NCI-H2196 treated with DMSO at 0.1 percent for 48 hours (cell line): ENCODE results near the gene LIPT2.
A peak's percentile ranks its signal among the peaks of the same experiment; 100 is the strongest.
"Not testable (repeated sequence)": the region's sequence is repeated elsewhere in the genome, so short reads cannot be mapped to it uniquely, and the experiment has no call there.

Experiments used
- DNase-seq: peaks from one replicate; lab custom pipeline; 2025; ENCODE audit not compliant: unreplicated experiment; lab: John Stamatoyannopoulos, UW

The LIPT2 gene

DNA sequence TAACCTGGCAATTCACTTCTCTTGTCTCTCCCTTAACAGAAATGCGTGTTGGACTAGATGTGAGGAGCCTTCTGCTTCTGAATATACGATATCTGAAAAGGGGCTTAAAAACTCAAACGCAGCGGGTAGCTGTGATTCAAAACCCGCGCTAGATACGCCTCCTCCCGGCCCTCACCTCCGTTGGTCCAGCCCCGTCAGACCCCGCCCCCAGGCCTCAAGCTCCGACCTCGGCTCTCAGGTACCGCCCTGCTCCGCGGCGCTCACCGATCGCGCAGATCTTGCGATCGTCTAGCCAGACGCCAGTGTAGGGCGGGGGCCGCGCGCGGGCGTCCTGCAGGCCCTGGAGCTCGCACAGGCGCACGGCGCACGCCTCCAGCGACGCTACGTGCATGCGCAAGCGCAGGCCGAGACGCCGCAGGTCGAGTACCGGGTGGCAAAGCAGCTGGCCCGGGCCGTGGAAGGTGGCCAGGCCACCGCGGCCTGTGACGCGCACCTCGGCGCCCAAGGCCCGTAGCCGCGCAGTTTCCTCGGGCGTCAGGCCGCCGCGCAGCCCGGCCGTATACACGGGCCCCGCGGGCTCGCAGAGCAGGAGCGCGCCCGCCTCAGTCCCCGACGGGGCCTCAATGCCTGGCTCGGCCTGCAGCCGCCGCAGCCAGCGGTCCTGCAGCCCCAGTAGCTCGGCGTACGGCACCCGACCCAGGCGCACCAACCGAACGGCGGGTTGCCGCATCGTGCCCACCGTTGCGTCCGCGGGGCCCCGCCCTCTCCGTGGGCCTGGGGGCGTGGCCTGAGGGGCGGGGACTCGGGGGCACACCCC, at the start of gene LIPT2:
Gene LIPT2, minus strand, starts transcription at position 751 of the 817 bp plus-strand sequence. Its CDS starts 21 bp downstream, at position 730.
- peak; percentile 96 for DNase-seq

DNA sequence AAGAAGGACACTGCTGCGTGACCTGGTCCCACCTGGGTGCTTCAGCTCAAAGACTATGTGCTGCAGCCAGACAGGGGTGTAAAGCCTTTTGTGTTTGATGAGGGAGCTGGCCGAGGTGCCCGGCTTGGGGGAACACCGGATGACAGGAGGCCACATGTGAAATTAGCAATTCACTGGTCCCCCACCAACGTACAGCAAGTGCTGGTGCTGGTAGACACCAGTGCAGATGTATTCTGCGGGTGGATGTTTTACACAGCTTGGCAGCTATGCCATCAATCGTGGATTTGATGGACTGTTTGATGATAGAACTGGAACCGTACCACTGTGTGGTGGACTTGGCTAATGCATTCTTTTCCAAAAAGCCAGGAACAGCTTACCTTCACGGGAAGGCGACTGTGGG, 47.9 kb upstream of the LIPT2 start:
- DNase-seq = no peak

DNA sequence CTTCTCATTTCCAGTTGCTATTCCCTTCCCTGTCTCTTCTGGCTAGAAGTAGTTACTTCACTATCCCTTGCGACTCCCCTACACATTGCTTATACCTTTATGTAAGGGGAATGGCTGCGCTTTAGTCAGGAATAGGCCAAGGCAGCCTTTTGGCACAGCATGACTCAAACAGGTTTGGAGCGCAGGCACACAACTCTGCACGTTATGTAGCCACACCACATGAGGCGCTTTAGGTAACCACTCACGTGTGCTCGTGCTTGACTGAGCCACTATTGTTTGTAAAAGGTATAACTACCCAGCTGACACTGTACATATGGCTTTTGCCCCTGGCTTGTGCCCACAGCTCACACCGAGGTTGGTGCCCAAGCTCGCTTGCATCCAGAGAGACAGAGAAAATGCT, 46.7 kb upstream of the LIPT2 start:
- DNase-seq = no peak

DNA sequence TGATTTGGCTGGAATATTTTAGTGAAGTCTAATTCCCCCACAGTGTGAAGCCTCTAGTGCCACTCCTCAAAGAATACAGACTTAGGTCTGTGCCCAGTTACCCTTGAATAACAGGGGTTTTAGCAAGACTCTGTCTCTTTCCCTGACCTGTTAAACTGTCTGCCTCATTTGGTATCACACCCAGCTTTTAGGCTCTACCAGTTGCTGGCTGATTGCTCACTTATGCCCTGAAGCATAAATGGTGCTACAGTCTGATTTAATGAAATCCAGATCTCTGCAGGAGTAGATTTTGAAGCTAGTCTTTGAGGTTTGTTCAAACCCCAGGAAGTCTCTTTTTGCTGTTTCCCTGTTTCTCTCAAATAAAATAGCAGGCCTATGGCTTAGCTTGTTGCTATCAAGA, 45.2 kb upstream of the LIPT2 start:
- no peak for DNase-seq

DNA sequence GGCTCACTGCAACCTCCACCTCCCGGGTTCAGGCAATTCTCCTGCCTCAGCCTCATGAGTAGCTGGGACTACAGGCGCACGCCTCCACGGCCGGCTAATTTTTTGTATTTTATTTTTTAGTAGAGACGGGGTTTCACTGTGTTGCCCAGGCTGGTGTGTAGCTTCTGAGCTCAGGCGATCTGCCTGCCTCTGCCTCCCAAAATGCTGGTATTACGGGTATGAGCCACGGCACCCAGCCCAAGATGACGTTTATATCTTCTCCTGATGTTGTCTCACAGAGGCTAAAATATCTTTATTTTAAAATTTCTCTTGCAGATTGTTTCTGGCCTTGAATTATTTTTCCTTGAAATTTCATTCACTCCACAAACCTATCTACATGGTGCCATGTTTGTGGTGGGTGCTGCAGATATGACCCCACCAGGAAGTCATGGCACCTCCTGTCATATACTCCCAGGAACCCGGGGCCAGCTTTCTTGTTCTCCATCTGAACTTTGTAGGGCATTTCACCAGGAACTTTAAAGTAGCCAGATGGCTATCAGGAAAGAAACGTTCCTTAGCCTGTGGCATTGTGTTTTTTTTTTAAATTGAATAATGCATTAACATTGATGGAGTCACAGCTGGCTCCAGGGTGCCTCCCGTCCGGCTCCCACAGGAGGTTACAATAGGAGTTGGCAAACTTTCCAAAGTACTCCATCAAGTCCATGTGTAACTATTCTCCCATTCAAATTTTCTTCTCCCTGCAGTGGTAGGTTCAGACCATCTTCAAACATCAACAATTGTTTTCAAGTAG, 42.0 kb upstream of the LIPT2 start:
- no peak for DNase-seq

DNA sequence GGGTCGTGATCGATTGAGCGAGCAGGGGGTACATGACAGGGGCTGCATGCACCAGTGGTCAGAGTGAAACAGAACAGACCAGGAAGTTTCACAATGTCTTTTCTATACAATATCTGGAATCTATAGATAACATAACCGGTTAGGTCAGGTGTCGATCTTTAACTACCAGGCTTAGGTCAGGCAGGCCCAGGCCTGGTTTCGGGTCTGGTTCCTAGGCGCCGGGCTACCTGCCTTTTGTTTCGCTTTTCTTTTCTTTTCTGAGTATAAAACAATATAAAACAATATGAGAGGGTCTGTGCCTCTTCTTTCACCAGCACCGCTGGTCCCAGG, 41.4 kb upstream of the LIPT2 start:
- DNase-seq = not testable (repeated sequence)

DNA sequence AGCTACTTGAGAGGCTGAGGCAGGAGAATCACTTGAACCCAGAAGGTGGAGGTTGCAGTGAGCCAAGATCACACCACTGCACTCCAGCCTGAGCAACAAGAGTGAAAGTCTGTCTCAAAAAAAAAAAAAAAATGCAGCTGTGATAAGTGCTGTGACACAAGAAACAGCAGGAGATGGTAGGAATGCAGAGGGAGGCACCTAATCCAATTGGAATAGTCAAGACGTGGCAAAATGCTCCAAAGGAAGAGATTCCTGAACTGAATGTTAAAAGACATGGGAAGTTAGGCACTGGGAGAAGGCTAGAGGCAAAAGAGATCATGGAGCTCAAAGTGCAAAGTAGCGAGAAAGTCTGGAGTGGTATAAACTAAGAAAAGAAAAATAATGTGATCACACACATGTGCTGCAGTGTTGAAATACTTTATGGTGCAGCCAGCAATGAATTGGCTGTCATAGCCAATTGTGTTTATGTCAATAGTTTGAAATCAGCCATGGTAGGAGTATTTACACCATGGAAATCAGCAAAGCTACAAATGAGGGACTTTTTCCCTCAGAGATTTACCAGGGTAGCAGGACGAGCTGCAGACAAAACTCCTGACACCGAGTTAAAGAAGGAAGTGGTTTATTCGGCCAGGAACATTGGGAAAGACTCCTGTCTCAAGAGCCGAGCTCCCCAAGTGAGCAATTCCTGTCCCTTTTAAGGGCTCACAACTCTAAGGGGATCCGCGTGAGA, 40.9 kb upstream of the LIPT2 start:
- no peak for DNase-seq

DNA sequence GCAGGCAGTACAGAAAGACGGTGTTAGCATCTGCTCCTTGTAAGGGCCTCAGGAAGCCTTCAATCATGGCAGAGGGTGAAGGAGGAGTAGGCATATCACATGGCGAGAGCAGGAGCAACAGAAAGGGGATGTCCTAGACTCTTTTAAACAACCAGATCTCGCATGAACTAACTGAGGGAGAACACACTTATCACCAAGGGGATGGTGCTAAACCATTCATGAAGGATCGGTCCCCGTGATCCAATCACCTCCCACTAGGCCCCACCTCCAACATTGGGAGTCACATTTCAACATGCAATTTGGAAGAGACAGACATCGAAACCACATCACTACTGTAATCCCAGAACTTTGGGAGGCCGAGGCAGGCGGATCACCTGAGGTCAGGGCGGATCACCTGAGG, 39.9 kb upstream of the LIPT2 start:
- no peak for DNase-seq

DNA sequence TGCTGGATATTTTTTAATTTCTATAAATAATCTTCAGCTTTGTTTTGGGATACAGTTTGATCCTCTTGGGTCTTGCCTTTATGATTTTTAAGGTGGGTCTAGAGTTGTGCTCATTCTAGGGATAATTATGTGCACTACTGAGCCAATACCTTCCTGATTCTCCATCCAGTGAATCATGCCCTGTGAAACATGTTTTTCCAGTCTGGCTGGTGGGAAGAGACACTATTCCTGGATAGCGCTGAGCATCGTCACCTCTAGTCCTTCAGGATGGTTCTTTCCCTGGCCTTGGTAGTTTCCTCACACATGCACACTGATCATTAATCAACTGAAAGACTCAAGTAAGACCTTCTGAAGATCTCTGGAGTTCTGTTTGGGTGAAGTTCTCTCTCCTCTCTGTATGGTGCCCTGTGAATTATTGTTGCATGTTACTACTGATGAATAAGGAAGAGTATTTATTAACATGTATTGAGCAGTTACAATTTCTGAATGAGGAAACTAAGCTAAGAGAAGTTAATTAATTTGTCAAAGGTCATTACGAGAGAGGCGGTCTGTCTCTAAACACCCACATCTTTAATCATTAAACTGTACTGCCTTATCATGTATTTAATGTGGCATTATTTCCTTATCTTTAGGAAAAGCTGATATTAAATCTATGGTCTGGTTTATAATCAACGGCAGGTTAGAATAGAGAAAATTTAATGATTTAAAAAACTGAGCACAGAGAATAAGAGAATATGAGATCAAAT, 39.1 kb upstream of the LIPT2 start:
- DNase-seq = no peak

DNA sequence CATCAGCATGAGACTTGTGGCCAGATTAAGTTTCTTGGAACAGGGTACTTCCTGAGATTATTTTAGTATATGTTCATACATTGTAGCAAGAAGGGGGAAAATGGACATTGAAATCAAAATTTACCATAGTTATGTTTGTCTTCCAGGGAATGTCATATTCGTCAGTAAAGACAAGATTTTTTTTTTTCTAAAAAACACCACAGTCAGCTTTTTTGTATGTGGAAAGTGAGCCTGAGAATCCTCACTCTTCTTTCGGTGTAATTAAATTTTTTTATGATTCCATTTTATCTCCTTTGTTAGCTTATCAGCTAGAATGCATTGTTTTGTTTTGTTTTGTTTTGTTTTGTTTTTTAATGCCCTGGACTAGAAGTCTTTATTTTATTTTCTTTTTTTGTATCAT, 31.5 kb upstream of the LIPT2 start:
- DNase-seq = no peak

DNA sequence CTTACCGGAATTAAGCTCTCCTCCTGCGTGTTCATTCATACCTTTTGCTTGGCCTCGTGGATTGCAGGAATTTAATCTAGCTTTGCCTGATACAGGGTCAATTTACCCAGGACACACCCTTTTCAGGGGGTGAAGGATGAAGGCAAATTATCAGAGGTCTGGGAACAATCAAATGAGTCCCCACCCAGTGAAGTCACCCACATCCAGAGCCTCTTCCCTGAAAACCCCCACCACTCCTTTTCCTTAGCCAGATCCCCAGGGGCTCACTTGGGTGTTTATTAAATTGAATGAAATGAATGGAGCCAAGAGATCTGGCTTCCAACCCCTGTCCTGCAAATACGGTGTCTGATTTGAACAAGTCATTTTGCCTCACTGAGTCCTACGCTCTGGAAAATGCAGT, 31.0 kb upstream of the LIPT2 start:
- DNase-seq = no peak

DNA sequence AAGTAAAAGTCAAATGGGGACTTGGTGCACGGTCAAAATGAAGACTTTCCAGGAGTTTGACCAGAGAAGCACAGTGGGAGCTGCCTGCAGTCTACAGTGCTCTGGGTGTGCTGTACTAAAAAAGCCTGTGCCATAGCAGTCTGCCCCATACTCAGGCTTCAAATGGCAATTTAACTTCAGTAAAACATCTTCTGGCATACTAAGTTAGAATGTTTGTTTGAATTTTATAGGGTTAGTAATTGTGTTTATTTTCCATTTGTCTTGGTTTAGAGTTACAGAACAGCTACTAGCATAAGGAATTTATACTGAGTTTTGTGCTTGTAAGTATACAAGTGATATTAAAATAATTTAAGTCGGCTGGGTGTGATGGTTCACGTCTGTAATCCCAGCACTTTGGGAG, 29.3 kb upstream of the LIPT2 start:
- no peak for DNase-seq

DNA sequence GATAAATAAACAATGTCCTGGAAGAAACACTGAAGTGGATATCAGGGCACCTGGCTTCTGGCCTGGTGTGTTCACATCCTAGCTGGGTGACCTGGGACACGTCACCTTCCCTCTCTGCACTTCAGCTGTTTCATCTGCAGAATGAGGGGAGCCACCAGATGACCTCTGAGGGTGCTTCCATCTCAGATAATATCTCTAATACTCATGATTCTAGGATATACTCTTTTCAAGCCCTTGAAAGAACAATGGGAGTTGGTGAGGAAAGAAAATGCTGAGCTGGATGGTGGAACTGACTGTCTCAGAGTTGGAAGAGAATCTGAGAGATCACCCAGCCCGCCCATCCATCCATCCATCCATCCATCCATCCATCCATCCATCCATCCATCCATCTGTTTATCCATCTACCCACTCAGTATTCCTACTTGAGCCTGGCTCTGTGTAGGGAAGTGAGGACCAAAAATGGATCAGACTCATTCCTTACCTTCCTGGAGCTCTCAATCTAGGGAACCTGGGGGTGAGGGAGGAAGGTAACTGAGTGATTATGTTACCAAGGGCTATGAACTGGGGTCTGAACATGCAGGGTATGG, 28.2 kb upstream of the LIPT2 start:
- no peak for DNase-seq

DNA sequence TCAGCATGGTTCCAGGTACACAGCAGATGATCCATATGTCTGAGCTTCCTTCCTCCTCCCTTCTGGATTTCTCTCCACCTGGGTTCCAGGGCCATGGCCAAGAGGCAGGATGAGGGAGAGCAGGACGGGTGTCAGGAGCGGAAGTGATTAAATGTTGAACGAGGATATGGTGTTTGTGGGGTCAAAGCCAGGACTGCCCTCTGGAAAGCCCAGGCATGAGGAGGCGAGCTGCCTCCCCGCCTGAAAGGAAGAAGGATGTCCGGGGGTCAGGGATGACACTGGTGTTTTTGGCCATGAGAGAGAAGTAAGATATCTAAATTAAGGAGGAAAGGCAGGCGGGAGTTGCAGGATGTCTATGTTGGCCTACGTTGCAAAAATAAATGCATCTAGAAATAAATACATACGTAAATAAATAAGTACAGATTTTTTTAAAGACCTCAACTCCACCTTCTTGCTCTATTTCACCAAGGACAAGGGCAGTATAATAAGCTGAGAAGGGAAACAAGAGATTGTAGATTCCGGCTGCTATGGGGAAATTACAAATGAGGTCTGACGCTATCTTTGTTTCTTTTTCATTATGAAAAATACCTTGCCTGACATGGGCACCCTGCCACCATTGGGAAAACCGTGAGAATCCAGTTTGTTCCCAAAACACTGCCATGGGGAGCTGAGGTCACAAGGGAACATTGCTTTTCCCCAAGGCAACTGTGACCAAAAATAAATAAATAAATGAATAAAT, 27.6 kb upstream of the LIPT2 start:
- no peak for DNase-seq

DNA sequence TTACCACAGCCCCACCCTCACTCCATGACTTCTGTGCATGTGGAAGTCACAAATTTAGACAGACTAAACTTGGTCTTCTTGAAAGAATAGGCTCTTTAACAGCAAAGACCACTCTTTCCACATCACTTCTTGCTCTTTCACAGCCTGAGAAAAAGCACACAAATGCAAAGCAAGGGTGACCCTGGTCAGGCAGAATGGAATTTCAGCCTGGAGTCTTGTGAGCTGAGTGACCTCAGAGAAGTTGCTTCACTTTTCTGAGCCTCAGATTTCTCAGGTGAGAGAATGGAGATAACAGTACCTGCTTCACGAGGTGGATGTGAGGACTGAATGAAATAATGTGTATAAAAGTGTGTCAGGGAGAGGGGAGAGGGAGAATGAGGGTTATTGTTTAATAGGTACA, 26.8 kb upstream of the LIPT2 start:
- DNase-seq = no peak

DNA sequence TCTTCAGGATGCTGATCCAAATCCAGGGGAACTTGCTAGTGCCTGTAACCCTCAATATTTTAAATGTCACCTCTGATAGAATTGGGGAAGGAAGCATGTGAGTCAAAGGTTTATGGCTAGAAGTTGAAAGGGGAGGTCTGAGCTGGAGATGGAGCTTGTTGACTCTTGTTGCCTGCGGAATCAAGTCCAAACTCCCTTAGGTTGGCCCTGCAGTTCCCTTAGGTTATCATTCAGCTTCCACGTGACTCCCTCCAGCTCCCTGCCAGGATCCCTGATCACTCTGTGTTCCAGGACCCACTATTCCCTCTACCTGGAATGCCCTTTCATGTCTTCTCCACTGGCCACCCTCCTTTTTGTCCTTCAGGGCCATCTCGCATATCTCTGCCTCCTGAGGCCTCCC, 26.2 kb upstream of the LIPT2 start:
- DNase-seq = no peak

DNA sequence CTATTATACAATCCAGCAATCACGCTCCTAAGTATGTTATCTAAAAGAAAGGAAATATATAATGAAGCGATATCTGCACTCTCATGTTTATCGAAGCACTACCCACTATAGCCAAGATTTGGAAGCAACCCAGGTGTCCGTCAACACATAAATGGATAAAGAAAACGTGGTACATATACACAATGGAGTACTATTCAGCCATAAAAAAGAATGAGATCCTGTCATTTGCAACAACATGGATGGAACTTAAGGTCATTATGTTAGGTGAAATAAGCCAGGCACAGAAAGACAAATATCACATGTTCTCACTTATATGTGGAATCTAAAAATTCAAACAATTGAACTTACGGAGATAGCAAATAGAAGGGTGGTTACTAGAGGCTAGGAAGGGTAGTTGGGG, 24.1 kb upstream of the LIPT2 start:
- not testable (repeated sequence) for DNase-seq

DNA sequence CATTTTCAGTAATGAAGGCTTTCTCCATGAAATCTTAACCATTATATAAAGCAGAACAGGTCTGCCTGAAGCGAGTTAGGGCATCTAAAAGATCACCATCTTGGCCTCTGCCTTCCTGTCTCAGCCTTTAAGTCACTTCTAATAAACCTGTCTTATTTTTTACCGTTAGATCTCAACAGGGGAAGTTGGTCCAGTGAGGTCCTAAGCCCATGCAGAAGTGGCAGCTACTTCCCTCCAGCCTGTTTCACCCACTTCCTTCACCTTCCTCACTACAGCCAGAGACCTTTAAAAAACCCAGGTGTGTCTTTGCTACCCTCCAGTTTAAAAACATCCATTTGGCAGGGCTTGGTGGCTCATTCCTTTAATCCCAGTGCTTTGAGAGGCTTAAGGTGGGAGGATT, 14.1 kb upstream of the LIPT2 start:
- no peak for DNase-seq

DNA sequence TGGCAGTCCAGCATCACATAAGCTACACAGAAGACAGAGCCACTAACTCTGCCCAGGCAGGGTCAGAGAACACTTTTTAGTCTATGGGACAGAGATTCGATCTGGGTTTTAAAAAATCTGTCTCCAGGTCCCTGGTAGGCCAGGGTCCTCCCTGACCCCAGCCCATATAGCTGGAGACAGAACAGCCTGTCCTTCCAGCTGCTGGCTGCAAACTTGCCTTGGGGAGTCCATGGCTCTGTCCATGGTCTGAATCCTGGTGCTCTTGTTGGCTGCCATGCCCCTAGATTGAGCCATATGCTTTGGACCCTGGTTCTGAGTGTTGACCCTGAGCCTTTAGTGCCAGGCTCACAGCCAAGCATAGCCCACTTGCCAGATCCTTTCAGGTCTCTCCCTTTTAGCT, 13.3 kb upstream of the LIPT2 start:
- DNase-seq = no peak

DNA sequence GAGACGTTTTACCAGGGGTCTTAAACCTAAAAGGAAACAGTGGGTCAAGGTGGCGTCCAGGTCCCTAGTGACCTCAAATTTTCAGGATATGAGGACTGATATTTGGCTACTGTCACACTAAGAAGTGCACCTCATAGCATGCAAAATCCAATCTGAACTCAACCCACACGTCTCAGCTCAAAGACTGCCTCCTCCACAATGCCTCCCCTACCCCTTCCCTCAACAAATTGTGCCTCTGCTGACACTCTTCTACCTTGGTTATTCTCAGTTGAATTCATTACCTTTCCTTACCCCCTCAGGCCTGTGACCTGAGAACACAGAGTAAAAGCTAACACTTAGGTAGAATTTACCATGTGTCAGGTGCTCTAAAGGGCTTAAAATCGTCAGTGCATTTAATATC, 12.4 kb upstream of the LIPT2 start:
- no peak for DNase-seq
